GM18502 (cell line): ENCODE results near the gene CBLC.

Experiments used
- ATAC-seq: cut with Tn5 transposase; IDR thresholded peaks from one replicate; pipeline ENCODE4 v1.9.1; 2021; ENCODE audit warnings: mild to moderate bottlenecking; ENCODE audit not compliant: unreplicated experiment, poor library complexity

CBLC gene

DNA sequence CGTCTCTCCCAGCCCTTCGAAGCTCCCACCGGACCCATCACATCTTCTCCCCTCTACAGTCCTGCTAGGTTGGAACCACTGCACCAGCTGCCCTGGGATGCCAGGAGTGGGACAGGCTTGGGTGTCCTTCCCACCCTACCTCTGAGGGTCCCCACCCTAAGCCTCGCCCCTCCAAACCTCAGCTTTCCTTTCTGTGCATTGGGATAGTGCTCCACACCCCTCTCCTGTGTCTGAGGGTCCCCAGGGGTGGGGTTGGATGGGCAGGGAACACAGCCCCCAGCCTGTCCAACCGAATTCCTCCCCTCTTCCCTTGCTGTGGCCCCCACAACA, 31.1 kb upstream of the CBLC start:
- no peak for ATAC-seq

DNA sequence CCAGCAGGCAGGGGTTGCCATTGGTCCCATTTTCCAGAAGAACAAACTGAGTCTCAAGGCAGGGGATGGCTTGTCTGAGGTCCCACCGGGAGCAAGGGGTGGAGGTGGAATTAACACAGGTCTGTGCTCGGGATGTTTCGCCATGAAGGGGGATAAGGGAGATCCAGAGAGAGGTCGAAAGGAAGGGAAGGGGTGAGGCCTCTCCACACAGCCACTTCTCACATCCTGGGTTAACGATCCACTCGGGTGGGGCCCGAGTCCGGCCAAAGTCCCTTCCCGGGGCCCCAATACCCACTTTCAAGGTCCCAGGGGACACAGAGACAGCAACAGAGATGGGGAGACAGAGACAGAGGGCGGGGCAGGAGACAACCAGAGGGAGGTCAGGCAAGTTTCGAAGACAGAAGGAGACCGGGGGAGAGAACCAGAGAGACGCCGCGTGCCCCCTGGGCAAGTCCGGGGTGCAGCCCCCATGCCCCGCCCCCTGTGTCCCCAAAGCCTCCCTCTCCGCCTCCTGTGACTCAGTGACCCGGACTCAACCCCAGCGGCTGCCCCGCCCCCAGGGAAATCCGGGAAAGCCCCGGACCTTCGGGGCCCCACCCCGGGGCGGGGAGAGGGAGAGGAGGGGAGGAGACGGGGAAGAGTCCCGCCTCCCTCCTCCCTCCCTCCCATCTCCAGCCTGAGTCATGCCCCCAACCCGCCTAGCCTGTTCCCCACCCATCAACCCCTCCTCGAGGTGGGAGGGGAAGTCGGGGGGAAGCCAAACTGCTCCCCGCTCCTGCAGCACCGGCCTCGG, 30.5 kb upstream of the CBLC start:
- peak; percentile 49 for ATAC-seq

DNA sequence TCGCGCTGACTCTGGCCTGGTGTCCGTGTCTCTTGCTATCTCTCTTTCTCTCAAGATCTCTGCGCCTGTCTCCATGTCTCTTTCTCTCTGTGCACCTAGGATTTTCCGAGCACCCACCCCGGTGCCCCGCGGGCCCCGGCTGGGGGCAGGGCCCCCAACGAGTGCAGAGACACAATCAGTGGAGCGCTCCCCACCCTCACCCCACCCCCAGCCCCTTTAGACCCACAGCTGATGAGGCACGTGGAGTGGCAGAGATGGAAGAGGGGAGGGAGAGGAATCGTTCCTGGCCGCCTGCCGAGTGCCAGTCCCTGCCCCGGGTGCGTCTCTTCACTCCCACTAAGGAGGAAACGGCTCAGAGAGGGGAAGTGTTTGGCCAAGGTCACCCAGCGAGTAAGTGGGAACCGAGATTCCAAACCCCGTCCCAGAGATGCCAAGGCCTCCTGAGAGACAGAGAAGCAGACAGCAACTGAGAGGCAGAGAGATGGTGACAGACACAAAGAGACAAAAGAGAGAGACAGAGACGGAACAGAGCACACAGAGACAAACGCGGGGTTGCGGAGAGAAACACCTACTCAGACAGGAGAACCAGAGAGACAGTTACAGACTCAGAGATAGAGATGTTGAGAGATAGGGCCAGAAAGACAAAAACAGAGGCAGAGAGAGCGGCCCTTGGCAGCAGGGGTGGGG, 29.8 kb upstream of the CBLC start:
- ATAC-seq = peak; percentile 7

DNA sequence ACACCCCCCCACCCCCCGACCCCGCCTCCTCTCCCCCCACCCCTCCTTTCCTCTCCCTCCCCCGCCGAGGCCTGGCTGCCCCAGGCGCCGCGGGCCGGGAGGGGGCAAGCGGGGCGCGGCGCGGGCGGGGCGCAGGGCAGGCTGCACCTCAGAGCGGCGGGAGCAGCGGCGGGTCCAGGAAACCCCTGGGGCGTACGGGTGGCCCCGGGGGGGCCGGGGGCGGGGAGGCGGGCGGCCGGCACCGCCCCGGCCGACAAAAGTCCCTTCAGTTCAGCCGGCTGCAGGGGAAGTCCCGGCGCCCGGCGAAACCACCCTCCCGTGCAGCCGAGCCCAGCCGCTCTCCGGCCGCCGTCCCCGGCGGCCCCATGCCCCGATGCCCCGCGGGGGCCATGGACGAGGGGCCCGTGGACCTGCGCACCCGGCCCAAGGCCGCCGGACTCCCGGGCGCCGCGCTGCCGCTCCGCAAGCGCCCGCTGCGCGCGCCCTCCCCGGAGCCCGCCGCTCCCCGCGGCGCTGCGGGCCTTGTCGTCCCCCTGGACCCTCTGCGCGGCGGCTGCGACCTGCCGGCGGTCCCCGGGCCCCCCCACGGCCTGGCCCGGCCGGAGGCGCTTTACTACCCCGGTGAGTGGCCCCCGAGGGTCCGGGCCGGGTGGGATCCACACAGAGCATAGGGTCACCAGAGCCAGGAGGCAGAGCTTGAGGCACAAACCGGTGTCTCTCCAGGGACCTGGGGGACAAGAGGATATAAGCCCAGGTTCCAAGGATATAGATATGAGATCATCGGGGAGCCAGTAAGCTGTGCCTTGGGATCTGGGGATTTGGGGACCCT, 29.1 kb upstream of the CBLC start, which contains the start of gene BCL3:
Gene BCL3, plus strand, starts transcription at position 283 of the 829 bp plus-strand sequence. Its CDS starts 83 bp downstream, at position 366.
- ATAC-seq = peak; percentile 34

DNA sequence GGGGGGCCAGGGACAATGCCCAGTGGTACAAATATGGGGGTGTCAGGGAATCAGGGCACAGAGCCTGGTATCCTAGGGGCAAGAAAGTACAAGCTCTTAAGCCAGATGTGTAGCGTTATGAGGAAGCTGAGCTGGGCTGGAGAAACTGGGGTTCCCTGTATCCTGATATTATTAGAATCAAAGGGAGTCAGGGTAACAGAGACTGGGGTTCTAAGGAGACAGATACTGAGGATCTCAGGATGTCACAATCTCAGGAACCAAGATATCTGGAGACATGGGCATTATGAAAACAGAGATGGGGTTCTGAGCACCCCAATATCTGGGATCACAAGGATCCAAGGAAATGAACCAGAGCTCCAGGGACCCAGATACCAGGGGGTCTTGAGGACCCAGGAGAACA, 28.4 kb upstream of the CBLC start:
- ATAC-seq = no peak

DNA sequence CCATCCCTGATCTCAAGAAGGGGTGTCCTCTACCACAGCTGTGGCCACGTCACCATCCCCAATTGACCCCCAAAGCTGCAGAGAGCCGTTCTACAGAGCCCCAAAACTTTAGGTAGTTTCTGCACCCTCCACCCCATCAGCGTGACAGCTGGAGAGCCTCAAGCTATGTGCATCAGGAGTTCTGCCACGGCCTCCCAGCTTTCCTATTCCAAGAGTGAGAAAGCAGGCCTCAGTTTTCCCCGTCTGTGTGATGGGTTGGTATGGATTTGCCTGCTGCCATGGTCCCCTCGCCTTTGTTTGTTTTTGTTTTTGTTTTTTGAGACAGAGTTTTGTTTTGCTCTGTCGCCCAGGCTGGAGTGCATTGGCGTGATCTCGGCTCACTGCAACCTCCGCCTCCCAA, 27.7 kb upstream of the CBLC start:
- no peak for ATAC-seq

DNA sequence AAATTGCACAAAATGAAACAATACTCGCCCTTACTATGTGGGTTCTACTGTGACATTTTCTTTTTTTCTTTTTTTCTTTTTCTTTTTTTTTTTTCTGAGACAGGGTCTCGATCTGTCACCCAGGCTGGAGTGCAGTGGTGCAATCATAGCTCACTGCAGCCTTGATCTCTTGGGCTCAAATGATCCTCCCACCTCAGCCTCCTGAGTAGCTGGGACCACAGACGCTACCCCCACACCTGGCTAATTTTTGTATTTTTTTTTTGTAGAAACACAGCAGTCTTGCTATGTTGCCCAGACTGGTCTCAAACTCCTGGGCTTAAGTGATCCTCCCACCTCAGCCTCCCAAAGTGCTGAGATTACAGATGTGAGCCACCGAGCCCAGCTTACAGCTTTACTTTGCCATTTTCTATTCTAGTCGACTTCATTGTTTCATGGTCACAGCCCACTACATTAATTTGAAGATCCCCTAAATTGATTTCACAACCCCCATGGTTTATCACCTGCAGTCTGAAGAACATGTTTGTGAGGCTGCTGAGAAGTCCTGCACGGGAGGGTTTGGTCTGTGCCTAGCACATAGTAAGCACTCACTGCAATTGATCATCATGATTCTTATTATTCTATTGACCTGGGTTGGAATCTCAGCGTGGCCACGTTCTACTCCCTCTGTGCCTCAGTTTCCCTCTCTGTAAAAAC, 25.4 kb upstream of the CBLC start:
- no peak for ATAC-seq

DNA sequence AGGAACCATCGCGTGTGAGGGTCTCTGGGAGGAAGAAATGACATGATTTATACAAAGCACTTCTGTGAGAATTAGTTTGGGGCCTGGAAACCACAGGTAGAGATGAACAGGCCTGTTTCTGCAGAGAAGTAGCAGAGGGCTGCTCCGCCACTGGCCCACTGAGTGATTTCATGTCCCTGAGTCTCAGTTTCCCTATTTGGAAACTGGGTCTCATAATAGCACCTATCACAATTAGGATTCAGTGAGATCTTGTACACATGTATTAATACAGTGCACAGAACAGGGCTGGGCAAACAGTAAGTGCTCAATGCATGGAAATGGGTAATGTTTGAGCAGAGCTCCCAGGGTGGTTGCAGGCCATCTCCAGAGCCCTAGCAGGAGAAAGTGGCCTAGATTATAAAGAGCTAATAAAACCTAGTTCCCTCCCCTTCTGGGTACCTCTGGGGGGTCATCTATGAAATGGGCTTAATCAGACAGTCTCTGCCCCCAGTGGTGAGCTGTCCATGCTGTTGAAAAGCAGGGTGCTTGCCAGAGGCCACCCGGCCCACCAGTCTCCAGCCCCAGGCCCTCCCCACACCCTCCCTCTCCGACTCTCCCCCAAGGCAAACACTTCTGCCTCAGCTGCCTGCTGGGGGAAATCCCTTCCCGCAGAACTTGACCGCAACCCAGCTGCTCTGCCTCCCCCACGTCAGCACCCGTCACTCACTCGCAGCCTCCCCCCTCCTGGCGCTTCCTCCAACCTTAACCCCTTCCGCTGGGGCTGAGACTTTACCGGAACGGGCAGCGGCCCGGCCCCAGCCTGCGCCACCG, 24.7 kb upstream of the CBLC start:
- ATAC-seq = peak; percentile 68

DNA sequence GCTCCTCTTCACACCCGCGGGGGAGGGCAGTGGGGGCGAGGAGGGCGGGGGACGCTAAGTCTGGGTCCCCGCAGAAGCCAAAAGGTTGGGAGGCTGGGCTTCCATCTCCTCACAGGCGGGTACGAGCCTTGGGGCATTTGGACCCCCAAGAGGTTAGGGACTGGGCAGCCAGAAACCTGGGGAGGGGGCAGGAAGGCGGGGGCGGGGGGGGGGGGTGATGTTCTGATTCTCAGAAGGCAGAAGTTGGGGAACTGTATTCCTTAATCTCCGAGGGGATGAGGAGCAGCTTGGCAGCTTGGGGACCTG, 24.1 kb upstream of the CBLC start:
- no peak for ATAC-seq

DNA sequence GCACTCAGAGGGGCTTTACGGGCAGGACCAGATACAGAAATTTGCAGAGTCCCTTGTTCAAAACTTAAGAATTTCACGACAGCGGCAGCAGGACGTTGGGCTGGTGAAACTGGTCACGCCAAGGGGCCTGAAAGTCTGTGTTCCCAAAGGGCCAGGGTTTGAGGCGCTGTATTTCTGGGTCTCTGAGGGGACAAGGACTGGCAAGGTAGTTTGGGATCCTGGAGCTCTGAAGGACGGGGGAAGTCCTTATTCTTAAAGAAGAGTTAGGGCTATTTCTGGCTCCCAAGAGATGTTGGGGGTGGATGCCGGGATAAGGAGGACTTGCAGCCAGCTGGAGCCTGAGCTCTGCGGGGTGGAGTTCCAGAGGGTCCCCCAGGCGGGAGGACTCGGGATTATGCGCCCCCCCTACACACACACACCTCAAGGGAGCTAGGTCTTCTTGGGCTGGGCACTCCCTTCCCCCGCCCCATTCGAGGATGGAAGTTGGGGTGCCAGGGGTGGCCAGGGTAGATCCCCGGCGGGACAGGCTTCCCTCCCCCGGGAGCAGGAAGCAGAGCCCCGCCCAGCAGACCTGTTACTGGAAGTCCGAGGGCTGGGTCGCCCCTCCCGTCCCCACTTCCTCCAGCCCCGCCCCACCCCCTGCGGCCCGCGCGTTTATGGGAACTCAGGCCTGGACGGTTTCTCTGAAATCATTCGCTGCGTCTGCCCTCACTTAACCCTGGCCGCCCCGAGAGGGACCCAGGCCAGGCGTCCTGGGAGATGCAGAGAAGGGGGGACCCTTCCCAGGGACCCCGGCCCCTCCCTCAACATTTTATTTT, 23.5 kb upstream of the CBLC start:
- peak; percentile 32 for ATAC-seq

DNA sequence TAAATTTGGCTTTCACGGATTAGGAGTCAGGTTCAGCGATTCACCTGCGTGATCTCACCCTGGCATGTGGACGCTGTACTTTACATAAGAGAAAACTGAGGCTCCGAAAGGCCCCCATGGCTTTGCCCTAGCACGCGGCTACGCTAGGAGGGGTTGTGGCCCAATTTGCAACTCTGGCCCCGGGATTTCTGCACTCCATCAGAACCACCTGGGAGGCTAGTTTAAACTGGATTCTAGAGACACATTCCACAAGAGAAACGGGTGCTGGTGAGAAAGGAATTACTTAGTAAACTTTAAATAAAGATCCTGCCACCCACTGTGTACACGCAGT, 23.0 kb upstream of the CBLC start:
- no peak for ATAC-seq

DNA sequence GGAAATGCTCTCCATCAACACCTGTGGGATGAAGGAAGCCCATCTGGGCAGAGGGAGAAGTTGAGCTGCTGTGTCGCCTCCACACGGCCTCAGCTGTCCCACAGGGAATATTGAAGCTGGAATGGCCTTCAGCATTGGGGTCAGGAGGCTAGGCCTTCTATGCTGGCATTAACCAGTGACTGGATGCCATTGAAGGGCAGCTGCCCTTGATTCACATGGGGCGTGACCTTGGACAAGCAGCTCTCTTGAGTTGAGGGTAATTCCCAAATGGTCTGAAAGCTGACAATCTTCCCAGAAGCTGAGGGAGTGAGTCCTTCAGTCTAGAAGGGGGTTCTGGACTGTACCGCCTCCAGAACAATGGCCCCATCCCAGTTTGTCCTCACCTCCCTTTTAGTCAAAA, 22.5 kb upstream of the CBLC start:
- no peak for ATAC-seq

DNA sequence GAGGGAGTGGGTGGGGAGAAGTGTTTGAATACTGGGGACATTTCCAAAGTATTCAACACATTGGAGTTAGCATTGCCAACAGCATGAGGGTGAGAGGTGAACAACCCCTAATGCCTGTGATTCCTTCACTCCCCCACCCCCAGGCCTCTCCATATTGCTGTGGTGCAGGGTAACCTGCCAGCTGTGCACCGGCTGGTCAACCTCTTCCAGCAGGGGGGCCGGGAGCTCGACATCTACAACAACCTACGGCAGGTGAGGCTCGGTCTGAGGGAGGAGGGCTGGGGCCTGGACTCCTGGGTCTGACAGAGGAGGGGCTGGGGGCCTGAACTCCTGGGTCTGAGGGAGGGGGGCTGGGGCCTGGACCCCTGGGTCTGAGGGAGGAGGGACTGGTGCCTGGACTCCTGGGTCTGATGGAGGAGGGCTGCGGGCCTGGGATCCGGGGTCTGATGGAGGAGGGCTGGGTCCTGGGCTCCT, 21.6 kb upstream of the CBLC start:
- no peak for ATAC-seq

DNA sequence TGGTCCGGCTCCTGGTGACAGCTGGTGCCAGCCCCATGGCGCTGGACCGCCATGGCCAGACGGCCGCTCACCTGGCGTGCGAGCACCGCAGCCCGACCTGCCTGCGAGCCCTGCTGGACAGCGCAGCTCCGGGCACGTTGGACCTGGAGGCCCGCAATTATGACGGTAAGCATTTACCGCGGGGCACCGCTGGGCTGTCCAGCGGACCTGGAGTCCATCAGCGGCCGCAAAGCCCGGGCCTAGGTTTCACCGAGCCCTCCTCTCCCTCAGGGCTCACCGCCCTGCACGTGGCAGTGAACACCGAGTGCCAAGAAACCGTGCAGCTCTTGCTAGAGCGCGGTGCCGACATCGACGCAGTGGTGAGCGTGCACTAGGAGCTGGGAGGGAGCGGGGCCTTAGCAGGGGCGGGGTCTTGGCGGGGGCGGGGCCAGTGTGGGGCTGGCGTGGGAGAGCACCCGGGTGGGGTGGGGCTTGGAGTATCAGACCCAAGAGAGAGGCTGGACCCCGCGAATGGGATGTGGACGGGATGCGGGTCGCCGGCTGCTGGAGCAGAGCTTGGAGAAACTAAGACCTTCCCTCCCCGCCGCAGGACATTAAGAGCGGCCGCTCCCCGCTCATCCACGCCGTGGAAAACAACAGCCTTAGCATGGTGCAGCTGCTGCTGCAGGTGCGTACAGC, 20.5 kb upstream of the CBLC start:
- ATAC-seq = no peak

DNA sequence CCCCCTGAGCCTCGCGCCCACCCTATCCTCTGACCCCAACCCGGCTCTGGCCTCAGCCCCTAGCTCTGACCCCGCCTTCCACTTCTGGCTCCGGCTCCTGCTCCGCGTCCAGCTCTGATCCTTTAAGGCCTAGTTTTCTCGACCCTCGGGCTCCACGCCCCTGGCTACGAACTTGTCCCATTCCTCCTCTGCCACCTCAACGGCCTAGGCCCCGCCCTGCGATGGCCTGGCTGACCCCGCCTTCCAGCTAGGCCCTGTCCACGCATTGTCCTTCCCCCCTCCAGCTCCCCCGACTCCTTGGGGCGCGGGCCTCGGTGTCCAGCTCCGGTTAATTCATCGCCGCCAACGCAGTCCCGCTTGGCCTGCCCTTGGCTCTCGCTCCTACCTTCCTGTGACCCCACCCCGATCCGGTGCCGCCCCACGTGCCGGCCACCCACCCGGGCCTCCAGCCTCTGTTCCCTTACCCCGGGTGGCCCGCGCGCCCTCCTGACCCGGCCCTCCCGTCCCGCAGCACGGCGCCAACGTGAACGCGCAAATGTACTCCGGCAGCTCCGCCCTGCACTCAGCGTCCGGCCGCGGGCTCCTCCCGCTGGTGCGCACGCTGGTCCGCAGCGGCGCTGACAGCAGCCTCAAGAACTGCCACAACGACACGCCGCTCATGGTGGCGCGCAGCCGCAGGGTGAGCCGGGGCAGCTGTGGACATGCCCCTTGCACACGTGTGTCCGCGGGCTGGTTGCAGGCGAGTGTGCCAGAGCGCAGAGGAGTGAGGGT, 19.8 kb upstream of the CBLC start:
- ATAC-seq = no peak

DNA sequence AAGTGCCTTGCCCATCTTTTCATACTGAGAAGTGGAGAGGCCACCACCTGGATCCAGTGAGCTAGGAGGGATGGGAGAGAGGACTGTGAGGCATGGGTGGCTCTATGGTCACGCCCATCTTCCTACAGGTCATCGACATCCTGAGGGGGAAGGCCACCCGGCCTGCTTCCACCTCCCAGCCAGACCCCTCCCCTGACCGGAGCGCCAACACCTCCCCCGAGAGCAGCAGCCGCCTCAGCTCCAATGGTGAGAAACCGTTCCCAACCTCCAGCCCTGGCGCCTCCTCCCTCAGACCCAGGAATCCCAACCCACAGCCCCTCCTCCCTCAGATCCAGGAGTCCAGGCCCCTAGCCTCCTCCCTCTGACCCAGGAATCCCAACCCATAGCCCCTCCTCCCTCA, 19.1 kb upstream of the CBLC start:
- no peak for ATAC-seq

DNA sequence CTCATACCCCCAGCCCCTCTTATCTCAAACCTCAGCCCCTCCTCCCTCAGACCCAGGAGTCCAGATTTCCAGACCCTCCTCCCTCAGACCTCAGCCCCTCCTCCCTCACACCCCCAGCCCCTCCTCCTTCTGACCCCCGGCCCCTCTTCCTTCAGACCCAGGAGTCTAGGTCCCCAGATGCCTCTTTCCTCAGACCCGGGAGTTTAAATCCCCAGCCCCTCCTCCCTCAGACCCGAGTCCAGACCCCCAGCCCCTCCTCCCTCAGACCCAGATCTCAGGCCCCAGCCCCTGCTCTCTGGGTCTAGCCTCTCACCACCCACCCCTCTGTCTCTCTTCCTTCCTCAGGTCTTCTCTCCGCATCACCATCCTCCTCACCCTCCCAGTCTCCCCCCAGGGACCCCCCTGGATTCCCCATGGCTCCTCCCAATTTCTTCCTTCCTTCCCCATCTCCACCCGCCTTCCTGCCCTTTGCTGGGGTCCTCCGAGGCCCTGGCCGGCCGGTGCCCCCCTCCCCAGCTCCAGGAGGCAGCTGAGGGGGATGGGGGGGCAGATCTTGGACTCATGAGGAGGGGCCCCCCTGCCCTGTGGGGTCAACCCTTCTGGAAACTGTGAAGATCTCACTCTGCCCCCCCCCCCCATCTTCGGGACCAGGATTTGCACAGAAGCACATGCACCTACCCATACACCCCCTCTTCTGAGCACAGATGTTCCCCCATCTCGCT, 18.4 kb upstream of the CBLC start:
- ATAC-seq = no peak
